ENCODE data around the gene GPR39. TPM values are rescaled to one million over a fixed set of nuclear protein-coding genes. Genes with fewer than 3 reads are reported as not detected.

GPR39 gene
- total RNA-seq, 1 experiment from 2014 or later = 0.50 TPM

- no peak for TF ChIP-seq CTCF (conservative IDR thresholded peaks at IDR 0.05)
- H3K4me1 ChIP-seq (ENCODE audit: insufficient read depth, low read length) = no peaks in the 10 kb centered on the region
- no peak overlapping the region for H3K4ac ChIP-seq (ENCODE audit: low read depth, low read length)
- no peak overlapping the region for H4K8ac ChIP-seq (replicated peaks; ENCODE audit: insufficient read length, low read depth, low read length)
- Mint-ChIP-seq H3K27me3 (ENCODE audit: low read depth) (no peaks in the 10 kb centered on the region; the same call in none of the 2 replicates), H3K27ac (no peak overlapping the region), H3K36me3 (ENCODE audit: insufficient read depth in 1 of 3, low read depth in 3 of 3) (no peaks in the 10 kb centered on the region), H3K4me3 (no peak overlapping the region), H3K4me1 (no peaks in the 10 kb centered on the region), H3K9me3 (no peaks in the 10 kb centered on the region)
- H2BK15ac ChIP-seq (ENCODE audit: low read depth, low read length) = no peak overlapping the region
- H3K27me3 ChIP-seq (ENCODE audit: insufficient read depth, low read length) = no peaks in the 10 kb centered on the region
- no peak overlapping the region for H3K18ac ChIP-seq (ENCODE audit: insufficient read length, low read depth, low read length)
- H3K79me1 ChIP-seq (ENCODE audit: insufficient read depth, low read depth, low read length, poor library complexity, severe bottlenecking) = no peaks in the 10 kb centered on the region
- no peaks in the 10 kb centered on the region for H3K79me2 ChIP-seq (ENCODE audit: insufficient read depth, low read length)
- H4K91ac ChIP-seq (ENCODE audit: insufficient read length, low read depth, low read length) = no peak overlapping the region
- no CpG with 5 or more reads among the region's 6 CpGs for WGBS (ENCODE audit: extremely low coverage, insufficient read length, low lambda C conversion rate)
- no peak overlapping the region for H3K56ac ChIP-seq (ENCODE audit: insufficient read length, low read depth, low read length)
- H2BK120ac ChIP-seq (ENCODE audit: low read depth, low read length, poor library complexity, severe bottlenecking) = no peak overlapping the region
- H3K9ac ChIP-seq (ENCODE audit: extremely low read depth, insufficient read length, low read length) = no peak overlapping the region
- no peak overlapping the region for H2AFZ ChIP-seq (ENCODE audit: low read length)
- no peak overlapping the region for H2BK5ac ChIP-seq (ENCODE audit: insufficient read length, low read length)
- H2AK5ac ChIP-seq (ENCODE audit: insufficient read length, low read length) = no peak overlapping the region
- H3K23me2 ChIP-seq (ENCODE audit: insufficient read length, low read depth, low read length, poor library complexity, severe bottlenecking) = no peaks in the 10 kb centered on the region
- H3K27ac ChIP-seq (ENCODE audit: insufficient read length, low read depth, low read length) = no peak overlapping the region
- H2BK12ac ChIP-seq (ENCODE audit: insufficient read length, low read depth, low read length) = no peak overlapping the region
- H4K20me1 ChIP-seq (ENCODE audit: control insufficient read depth, insufficient read depth, insufficient read length) = no peaks in the 10 kb centered on the region
- H3K9me3 ChIP-seq (ENCODE audit: control insufficient read depth, low read depth, low read length) = no peaks in the 10 kb centered on the region
- no peak overlapping the region for H2BK20ac ChIP-seq (ENCODE audit: low read depth, low read length, poor library complexity, severe bottlenecking)
- no peak overlapping the region for H3K4me2 ChIP-seq (ENCODE audit: insufficient read depth, insufficient read length, low read length)
- H4K5ac ChIP-seq (ENCODE audit: insufficient read length, low read depth, low read length) = no peak overlapping the region
- DNase-seq = no peak
- H3T11ph ChIP-seq (ENCODE audit: low read length) = no peak overlapping the region
- no peak overlapping the region for H3K23ac ChIP-seq (ENCODE audit: insufficient read length, low read depth, low read length)
- H3K14ac ChIP-seq (ENCODE audit: insufficient read depth, low read length) = no peak overlapping the region
Observed at GRCh38 chr2:132566379-132566778, 149.8 kb downstream of the GPR39 start.

All from H9 (cell line).